Right lobe of liver (tissue), 6 donors: Measurements from ENCODE around the gene CALHM3. TPM values are rescaled to one million over a fixed set of nuclear protein-coding genes. Genes with fewer than 3 reads are reported as not detected.
A peak's percentile ranks its signal among the peaks of the same experiment; 100 is the strongest.

Experiments
- ATAC-seq, 4 donors: fragments of 200-7000 bp; cut with Tn5 transposase; one replicate each; pipeline ENCODE4 v1.9.1; 2020; ENCODE audit warnings: mild to moderate bottlenecking in 4 of 4, moderate library complexity in 4 of 4
- DNase-seq, 3 donors: peaks; one replicate each; pipeline ENCODE4 v3.0.0-alpha.2; 2020
- H3K27ac ChIP-seq, 3 donors: fragments of 200-600 bp; one replicate each; pipeline ENCODE4 v1.8.0; 2022
- H3K27me3 ChIP-seq, 2 donors: fragments of 200-600 bp; one replicate each; pipeline ENCODE4 v1.8.0; 2022
- H3K36me3 ChIP-seq, 4 donors: fragments of 200-600 bp; sonication (generic) in 1 of 4; one replicate each; pipeline versions ENCODE4 v1.5.1 to v1.8.0; 2017 to 2022; ENCODE audit warnings: control low read depth in 1 of 4
- H3K4me1 ChIP-seq, 4 donors: fragments of 200-600 bp; sonication (generic) in 1 of 4; one replicate each; pipeline versions ENCODE4 v1.5.1 to v1.8.0; 2017 to 2022; ENCODE audit warnings: control low read depth in 1 of 4
- H3K4me3 ChIP-seq, 3 donors: fragments of 200-600 bp; one replicate each; pipeline ENCODE4 v1.8.0; 2022
- H3K9me3 ChIP-seq, 4 donors: fragments of 200-600 bp; sonication (generic) in 1 of 4; one replicate each; pipeline versions ENCODE4 v1.5.1 to v1.8.0; 2017 to 2022; ENCODE audit warnings: control low read depth in 1 of 4
- CTCF ChIP-seq, 4 donors: fragments of 200-600 bp in 3 of 4; fragments of 450-650 bp in 1 of 4; IDR thresholded peaks; one replicate each; pipeline versions ENCODE4 v1.5.1 to v1.8.0; 2016 to 2022; ENCODE audit warnings: antibody characterized with exemption in 4 of 4, mild to moderate bottlenecking in 2 of 4
- POLR2A ChIP-seq: fragments of 450-650 bp; IDR thresholded peaks from one replicate; pipeline ENCODE4 v1.6.1; 2017; ENCODE audit warnings: antibody characterized with exemption, mild to moderate bottlenecking
- WGBS: methylation state at CpG from one replicate; pipeline ENCODE4 v1.1.6; 2018; ENCODE audit warnings: low coverage, low lambda C conversion rate; ENCODE audit not compliant: insufficient coverage; ENCODE audit errors: missing lambda C conversion rate; 5-methylcytosine and 5-hydroxymethylcytosine counted together
- intact Hi-C, 2 donors: fragments of 100-400 bp; cut with DNase I; formaldehyde crosslinking; loops; one replicate each; pipeline versions ENCODE4 v1.11.2 to v1.14.1; 2022
- total RNA-seq, 6 experiments: library from RNA; depleted of rRNA in 2 of 6; stranded (reverse); fragments of >200 nt in 2 of 6; fragmentation: NEBNext Ultra II Directional in 3 of 6; extraction: Animal tissue kit (Norgen Biotek cat#: 25700) in 3 of 6; gene quantifications; one replicate each; pipeline versions ENCODE4 v1.1.0 to v1.2.4, GENCODE V29; 2016 to 2023
- donor health status: DM: no; HTN: yes; CAD: no.
- donor health status: DM: no; HTN: no; CAD: no.
- donor health status: DM: no; HTN: no; CAD: no.
- donor health status: DM: no; HTN: yes; CAD: no.
- donor health status: DM: no; HTN: yes; CAD: no.

Gene CALHM3
- total RNA-seq, 6 experiments from 2014 or later, result not detected

DNA sequence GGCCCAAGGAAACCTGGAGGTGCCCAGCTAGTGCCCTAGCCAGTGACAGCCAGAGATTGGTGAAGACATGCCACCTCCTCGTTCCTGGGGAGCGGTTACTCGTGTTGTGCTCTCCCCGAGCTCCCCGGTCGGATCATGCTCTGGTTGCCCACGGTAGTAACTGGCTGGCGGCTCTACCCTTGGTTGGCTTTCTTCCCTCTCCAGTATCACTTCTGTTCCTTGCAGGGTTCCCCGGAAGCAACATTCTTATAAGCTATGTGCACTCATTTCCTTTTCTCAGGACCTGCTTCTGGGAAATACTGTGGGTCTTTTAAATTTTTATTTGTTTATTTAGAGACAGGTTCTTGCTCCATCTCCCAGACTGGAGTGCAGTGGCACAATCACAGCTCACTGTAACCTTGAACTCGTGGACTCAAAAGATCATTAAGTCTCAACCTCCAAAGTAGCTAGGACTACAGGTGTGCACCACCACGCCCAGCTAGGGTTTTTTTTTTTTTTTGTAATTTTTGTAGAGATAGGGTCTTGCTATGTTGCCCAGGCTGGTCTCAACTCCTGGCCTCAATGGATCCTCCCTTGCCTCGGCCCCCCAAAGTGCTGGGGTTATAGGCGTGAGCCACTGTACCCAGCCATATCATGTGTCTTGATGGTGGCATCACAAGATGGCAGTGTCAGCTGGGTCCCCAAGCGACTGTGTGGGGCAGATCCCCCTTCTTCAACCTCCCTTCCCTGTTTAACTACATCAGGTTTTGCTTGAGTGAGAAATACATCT, 13.4 kb downstream of the CALHM3 start:
- 68% methylated on average over 7 of the region's 14 CpGs for WGBS
- Histone ChIP-seq H3K4me3 (no peak overlapping the region), H3K36me3 (no peaks in the 10 kb centered on the region), H3K9me3 (no peaks in the 10 kb centered on the region), H3K27me3 (no peaks in the 10 kb centered on the region), H3K4me1 (no peaks in the 10 kb centered on the region), H3K27ac (no peak overlapping the region)
- ATAC-seq (peak in 2 of 4 donors; percentile 15 to 33), DNase-seq (no peak)
- no peak for TF ChIP-seq CTCF (IDR thresholded peaks at IDR 0.05)
- TF ChIP-seq POLR2A, result no peak
- intact Hi-C loops, result no loop called here

GRCh38 chr10:103463499-103463898, 15.5 kb downstream of the CALHM3 start:
- H3K27me3 ChIP-seq, result no peaks in the 10 kb centered on the region
- no peak for TF ChIP-seq POLR2A
- TF ChIP-seq CTCF (IDR thresholded peaks at IDR 0.05), result no peak
- no peaks in the 10 kb centered on the region for H3K4me1 ChIP-seq
- WGBS, result 61% methylated on average over 3 of the region's 4 CpGs
- no peak overlapping the region for H3K4me3 ChIP-seq
- DNase-seq, result no peak
- intact Hi-C loops, result no loop called here
- no peak for ATAC-seq
- H3K27ac ChIP-seq, result no peak overlapping the region
- no peaks in the 10 kb centered on the region for H3K36me3 ChIP-seq
- H3K9me3 ChIP-seq, result no peaks in the 10 kb centered on the region

- no CpG with 5 or more reads among the region's 4 CpGs for WGBS
- ATAC-seq (peak in 1 of 4 donors; percentile 7), DNase-seq (no peak)
- TF ChIP-seq CTCF (IDR thresholded peaks at IDR 0.05), result no peak
- no peak for TF ChIP-seq POLR2A
- intact Hi-C loops, result no loop called here
- H3K27ac ChIP-seq, result no peak overlapping the region
- no peaks in the 10 kb centered on the region for H3K9me3 ChIP-seq
- H3K4me1 ChIP-seq, result no peaks in the 10 kb centered on the region
- no peaks in the 10 kb centered on the region for H3K36me3 ChIP-seq
- H3K27me3 ChIP-seq, result no peaks in the 10 kb centered on the region
- no peak overlapping the region for H3K4me3 ChIP-seq
Measured at GRCh38 chr10:103459615-103460014, 19.4 kb downstream of the CALHM3 start.

- H3K27me3 ChIP-seq, result no peaks in the 10 kb centered on the region
- no peaks in the 10 kb centered on the region for H3K36me3 ChIP-seq
- DNase-seq (no peak), ATAC-seq (no peak)
- TF ChIP-seq CTCF (IDR thresholded peaks at IDR 0.05) (no peak), POLR2A (no peak)
- H3K27ac ChIP-seq, result no peak within 1 kb of the TSS
- no CpG with 5 or more reads among the region's 9 CpGs for WGBS
- no peaks in the 10 kb centered on the region for H3K4me1 ChIP-seq
- intact Hi-C loops, result no loop called here
- H3K9me3 ChIP-seq, result no peaks in the 10 kb centered on the region
- H3K4me3 ChIP-seq, result no peak within 1 kb of the TSS
Measured at GRCh38 chr10:103458720-103459119, 20.3 kb downstream of the CALHM3 start, which contains the start of gene CALHM1. TSS of gene CALHM1 (minus strand) at chr10:103458900. CDS start at chr10:103458751, 149 bp downstream.
